Lung (tissue), 12 donors: Measurements from ENCODE around the gene GATM. TPM values are rescaled to one million over a fixed set of nuclear protein-coding genes. Genes with fewer than 3 reads are reported as not detected.

Experiments
- ATAC-seq: fragments of 200-7000 bp; cut with Tn5 transposase; one replicate; pipeline ENCODE4 v1.9.1; 2020; ENCODE audit warnings: moderate number of reproducible peaks; ENCODE audit not compliant: insufficient read depth, low FRiP score
- DNase-seq, 3 donors: peaks; one replicate each; pipeline ENCODE4 v3.0.0-alpha.2; 2013 to 2017
- H3K27ac ChIP-seq, 2 donors: one replicate each; pipeline ENCODE4 v1.5.1; 2013; ENCODE audit warnings: mild to moderate bottlenecking in 2 of 2, moderate library complexity in 2 of 2, control low read depth in 1 of 2, inconsistent platforms in 1 of 2, low read depth in 1 of 2, low read length in 1 of 2
- H3K27me3 ChIP-seq, 3 donors: one replicate each; pipeline ENCODE4 v1.5.1; 2013; ENCODE audit warnings: low read length in 2 of 3; ENCODE audit not compliant: control insufficient read depth in 3 of 3, insufficient read depth in 3 of 3
- H3K36me3 ChIP-seq, 4 donors: one replicate each; pipeline ENCODE4 v1.5.1; 2013; ENCODE audit warnings: low read length in 4 of 4, mild to moderate bottlenecking in 1 of 4, moderate library complexity in 1 of 4; ENCODE audit not compliant: control insufficient read depth in 4 of 4, insufficient read depth in 4 of 4
- H3K4me1 ChIP-seq, 5 donors: one replicate each; pipeline ENCODE4 v1.5.1; 2013; ENCODE audit warnings: low read length in 5 of 5, mild to moderate bottlenecking in 2 of 5, moderate library complexity in 1 of 5; ENCODE audit not compliant: control insufficient read depth in 5 of 5, insufficient read depth in 5 of 5
- H3K4me3 ChIP-seq: one replicate; pipeline ENCODE4 v1.5.1; 2013; ENCODE audit warnings: mild to moderate bottlenecking, control low read depth, moderate library complexity
- H3K9ac ChIP-seq, 2 donors: one replicate each; pipeline ENCODE4 v1.5.1; 2013; ENCODE audit warnings: low read length in 2 of 2, control low read depth in 1 of 2; ENCODE audit not compliant: insufficient read depth in 1 of 2
- H3K9me3 ChIP-seq, 4 donors: one replicate each; pipeline ENCODE4 v1.5.1; 2013; ENCODE audit warnings: low read length in 3 of 4, mild to moderate bottlenecking in 1 of 4, moderate library complexity in 1 of 4; ENCODE audit not compliant: control insufficient read depth in 4 of 4, insufficient read depth in 3 of 4
- WGBS, 2 donors: extraction: QIAGEN DNeasy Blood & Tissue Kit; methylation state at CpG; one replicate each; pipeline ENCODE4 v1.1.7; 2013; 5-methylcytosine and 5-hydroxymethylcytosine counted together
- polyA plus RNA-seq, 2 donors: library from polyadenylated mRNA; stranded (reverse); fragments of 200-250 nt; gene quantifications; one replicate each; pipeline ENCODE4 v1.2.1, GENCODE V29; 2013
- total RNA-seq, 2 donors: library from RNA; depleted of rRNA in 1 of 2; stranded (reverse); fragments of >200 nt in 1 of 2; gene quantifications; one replicate each; pipeline ENCODE4 v1.2.1, GENCODE V29; 2014 to 2021
- TF ChIP-seq, protein P1 (sequence below): IDR thresholded peaks from 2 replicates; pipeline ENCODE4 v1.5.1; 2012; ENCODE audit warnings: mild to moderate bottlenecking; ENCODE audit errors: control extremely low read depth, extremely low read depth
- donor health status: control.
- donor health status: control.
- donor health status: Bipolar disorder and iron deficiency.
- donor health status: healthy.
- donor health status: DM: yes; HTN: yes; CAD: no.

The GATM gene
- total and polyA plus RNA-seq, 4 donors = 2.5 to 12.2 (median 4.6) TPM

DNA sequence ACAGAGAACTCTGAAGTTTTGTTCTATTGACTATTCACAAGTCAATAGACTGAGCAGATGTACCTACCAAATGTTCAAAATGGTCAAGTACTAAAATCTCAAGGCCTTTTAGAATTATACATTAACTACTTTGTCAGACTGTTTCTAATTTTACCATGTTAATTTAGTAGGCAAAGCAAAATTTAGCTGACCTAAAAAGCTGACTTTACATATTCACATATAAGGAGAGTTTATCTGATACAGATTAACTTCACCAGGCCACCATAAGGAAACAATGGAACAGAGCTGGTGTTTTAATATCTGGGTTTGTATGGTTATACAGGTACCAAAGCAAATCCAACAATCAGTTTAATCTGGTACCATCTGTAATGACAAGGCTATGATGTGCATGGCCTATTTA is 15.9 kb downstream of the GATM start:
- Histone ChIP-seq H3K9ac (no peak overlapping the region), H3K9me3 (no peaks in the 10 kb centered on the region), H3K4me3 (no peak overlapping the region), H3K27ac (no peak overlapping the region), H3K4me1 (peaks cover 0 to 3% (median 0%) of the 10 kb centered on the region in 5 donors), H3K27me3 (no peaks in the 10 kb centered on the region), H3K36me3 (peaks cover 0 to 12% (median 0%) of the 10 kb centered on the region in 4 donors)
- DNase-seq (no peak), ATAC-seq (no peak)
- TF ChIP-seq, protein P1, sequence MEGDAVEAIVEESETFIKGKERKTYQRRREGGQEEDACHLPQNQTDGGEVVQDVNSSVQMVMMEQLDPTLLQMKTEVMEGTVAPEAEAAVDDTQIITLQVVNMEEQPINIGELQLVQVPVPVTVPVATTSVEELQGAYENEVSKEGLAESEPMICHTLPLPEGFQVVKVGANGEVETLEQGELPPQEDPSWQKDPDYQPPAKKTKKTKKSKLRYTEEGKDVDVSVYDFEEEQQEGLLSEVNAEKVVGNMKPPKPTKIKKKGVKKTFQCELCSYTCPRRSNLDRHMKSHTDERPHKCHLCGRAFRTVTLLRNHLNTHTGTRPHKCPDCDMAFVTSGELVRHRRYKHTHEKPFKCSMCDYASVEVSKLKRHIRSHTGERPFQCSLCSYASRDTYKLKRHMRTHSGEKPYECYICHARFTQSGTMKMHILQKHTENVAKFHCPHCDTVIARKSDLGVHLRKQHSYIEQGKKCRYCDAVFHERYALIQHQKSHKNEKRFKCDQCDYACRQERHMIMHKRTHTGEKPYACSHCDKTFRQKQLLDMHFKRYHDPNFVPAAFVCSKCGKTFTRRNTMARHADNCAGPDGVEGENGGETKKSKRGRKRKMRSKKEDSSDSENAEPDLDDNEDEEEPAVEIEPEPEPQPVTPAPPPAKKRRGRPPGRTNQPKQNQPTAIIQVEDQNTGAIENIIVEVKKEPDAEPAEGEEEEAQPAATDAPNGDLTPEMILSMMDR = no peak

DNA sequence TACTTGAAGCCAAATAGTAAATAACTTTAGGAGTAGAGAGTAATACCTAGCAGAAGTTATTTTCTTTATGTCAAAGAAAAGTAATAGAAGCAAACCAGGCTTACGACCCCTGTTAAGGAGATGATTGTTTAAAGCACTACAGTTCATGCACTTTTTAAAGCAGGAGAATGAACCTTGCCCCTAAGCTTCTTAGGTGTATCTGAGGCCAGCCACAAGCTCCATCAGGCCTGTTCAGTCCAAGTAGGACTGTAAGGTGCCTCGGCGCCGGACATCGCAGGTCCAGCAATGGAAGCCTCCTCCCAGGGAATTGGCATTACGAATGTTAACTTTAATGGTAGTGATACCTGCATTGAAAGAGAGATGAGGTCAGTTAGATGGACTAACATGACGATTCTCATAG is 16.5 kb downstream of the GATM start:
- TF ChIP-seq, protein P1 = no peak
- DNase-seq = no peak
- Histone ChIP-seq H3K9me3 (no peaks in the 10 kb centered on the region), H3K4me3 (no peak overlapping the region), H3K27ac (no peak overlapping the region), H3K36me3 (peaks cover 0 to 12% (median 0%) of the 10 kb centered on the region in 4 donors), H3K27me3 (no peaks in the 10 kb centered on the region), H3K4me1 (peaks cover 0 to 3% (median 0%) of the 10 kb centered on the region in 5 donors), H3K9ac (no peak overlapping the region)
- 94 to 95% methylated on average over 7 of the region's 7 CpGs for WGBS, 2 donors
- no peak for ATAC-seq

DNA sequence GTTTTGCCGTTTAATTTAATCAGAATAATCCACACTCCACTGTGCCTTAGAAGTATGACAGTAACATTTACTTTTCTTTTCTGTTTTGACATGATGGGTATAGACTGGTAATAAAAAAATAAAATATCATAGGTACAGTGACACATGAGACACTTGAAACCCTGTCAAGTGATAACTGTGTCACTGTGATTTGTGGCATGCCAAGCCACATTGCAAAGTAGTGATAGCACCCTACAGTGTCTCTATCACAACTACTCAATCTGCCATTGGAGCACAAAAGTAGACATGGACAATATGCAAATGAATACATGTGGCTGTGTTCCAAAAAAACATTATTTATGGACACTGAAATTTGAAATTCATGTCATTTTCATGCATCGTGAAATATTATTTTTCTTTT is 22.5 kb downstream of the GATM start:
- TF ChIP-seq, protein P1 = no peak
- ATAC-seq (no peak), DNase-seq (no peak)
- Histone ChIP-seq H3K4me3 (no peak overlapping the region), H3K36me3 (peaks cover 0 to 6% (median 0%) of the 10 kb centered on the region in 4 donors), H3K9me3 (no peaks in the 10 kb centered on the region), H3K4me1 (peaks cover 0 to 2% (median 0%) of the 10 kb centered on the region in 5 donors), H3K27me3 (peaks cover 0 to 2% (median 0%) of the 10 kb centered on the region in 3 donors), H3K27ac (no peak overlapping the region), H3K9ac (no peak overlapping the region)
- 92 to 97% methylated on average over 2 of the region's 2 CpGs for WGBS, 2 donors

DNA sequence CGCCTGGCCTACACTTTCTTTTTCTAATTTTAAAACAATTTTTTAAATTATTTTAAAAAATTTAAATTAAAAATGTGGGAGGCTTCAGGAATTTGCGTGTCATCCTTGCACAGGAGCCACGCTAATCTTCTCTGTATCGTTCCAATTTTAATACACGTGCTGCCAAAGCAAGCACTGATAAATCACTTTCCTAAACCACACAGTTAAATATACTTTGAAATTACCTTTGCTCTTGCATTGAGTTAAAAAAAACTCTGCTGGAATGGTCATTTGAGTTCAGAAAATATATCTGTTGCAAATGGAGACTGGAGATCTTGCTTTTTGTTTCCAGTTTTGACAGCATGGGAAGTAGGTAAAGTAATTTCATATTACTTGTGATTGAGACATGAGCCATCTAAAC is 23.6 kb downstream of the GATM start:
- 93 to 94% methylated on average over 5 of the region's 5 CpGs for WGBS, 2 donors
- Histone ChIP-seq H3K9me3 (no peaks in the 10 kb centered on the region), H3K27me3 (peaks cover 0 to 2% (median 0%) of the 10 kb centered on the region in 3 donors), H3K9ac (no peak overlapping the region), H3K4me3 (no peak overlapping the region), H3K4me1 (peaks cover 0 to 2% (median 0%) of the 10 kb centered on the region in 5 donors), H3K36me3 (peaks cover 0 to 4% (median 0%) of the 10 kb centered on the region in 4 donors), H3K27ac (no peak overlapping the region)
- DNase-seq (no peak), ATAC-seq (no peak)
- TF ChIP-seq, protein P1 = no peak
